ENCODE results near the gene ACOXL.

Gene ACOXL

DNA sequence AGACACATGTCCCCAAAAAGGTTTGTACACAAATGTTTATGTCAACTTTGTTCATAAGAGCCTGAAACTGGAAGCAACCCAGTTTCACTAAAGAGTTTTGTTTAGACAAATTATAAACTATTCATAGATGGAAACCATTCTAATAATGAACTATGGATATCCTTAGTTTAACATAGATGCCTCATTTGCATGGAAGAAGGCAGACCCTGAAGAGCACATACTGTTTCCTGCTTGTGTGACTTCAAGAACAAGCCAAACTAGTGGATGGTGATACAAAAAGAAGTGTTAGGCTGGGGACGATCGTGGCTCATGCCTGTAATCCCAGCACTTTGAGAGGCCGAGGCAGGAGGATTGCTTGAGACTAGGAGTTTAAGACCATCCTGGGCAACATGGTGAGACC, 48.1 kb downstream of the ACOXL start:
- no peak overlapping the region for H2AFZ ChIP-seq (ENCODE audit: low read depth, low read length, severe bottlenecking)
- H3F3A ChIP-seq (ENCODE audit: insufficient read depth), result no peaks in the 10 kb centered on the region
- H3K36me3 ChIP-seq (ENCODE audit: low read length), result no peaks in the 10 kb centered on the region
- H3K9ac ChIP-seq (ENCODE audit: low read length), result no peak overlapping the region
- H3K79me2 ChIP-seq (ENCODE audit: insufficient read depth, low read length), result no peaks in the 10 kb centered on the region
- no peaks in the 10 kb centered on the region for H3K9me2 ChIP-seq (replicated peaks; ENCODE audit: insufficient read depth, low read length)
- H3K9me3 ChIP-seq (ENCODE audit: insufficient read depth, low read length), result no peaks in the 10 kb centered on the region
- H3K27me3 ChIP-seq (ENCODE audit: low read length), result no peaks in the 10 kb centered on the region
- no peaks in the 10 kb centered on the region for H4K20me1 ChIP-seq (ENCODE audit: low read depth, low read length)
- H3K4me3 ChIP-seq (ENCODE audit: insufficient read depth, low read length, poor library complexity, severe bottlenecking), result no peak overlapping the region
- H3K27ac ChIP-seq (ENCODE audit: low read depth, low read length), result no peak overlapping the region
- TF ChIP-seq EZH2phosphoT487 (conservative IDR thresholded peaks at IDR 0.05; ENCODE audit: low read length), result no peak
- TF ChIP-seq, protein P1, sequence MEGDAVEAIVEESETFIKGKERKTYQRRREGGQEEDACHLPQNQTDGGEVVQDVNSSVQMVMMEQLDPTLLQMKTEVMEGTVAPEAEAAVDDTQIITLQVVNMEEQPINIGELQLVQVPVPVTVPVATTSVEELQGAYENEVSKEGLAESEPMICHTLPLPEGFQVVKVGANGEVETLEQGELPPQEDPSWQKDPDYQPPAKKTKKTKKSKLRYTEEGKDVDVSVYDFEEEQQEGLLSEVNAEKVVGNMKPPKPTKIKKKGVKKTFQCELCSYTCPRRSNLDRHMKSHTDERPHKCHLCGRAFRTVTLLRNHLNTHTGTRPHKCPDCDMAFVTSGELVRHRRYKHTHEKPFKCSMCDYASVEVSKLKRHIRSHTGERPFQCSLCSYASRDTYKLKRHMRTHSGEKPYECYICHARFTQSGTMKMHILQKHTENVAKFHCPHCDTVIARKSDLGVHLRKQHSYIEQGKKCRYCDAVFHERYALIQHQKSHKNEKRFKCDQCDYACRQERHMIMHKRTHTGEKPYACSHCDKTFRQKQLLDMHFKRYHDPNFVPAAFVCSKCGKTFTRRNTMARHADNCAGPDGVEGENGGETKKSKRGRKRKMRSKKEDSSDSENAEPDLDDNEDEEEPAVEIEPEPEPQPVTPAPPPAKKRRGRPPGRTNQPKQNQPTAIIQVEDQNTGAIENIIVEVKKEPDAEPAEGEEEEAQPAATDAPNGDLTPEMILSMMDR (IDR thresholded peaks at IDR 0.05; ENCODE audit: insufficient read depth, low read length, poor library complexity, severe bottlenecking), result no peak
- no peak overlapping the region for H3K4me2 ChIP-seq (ENCODE audit: low read depth, low read length, poor library complexity, severe bottlenecking)

DNA sequence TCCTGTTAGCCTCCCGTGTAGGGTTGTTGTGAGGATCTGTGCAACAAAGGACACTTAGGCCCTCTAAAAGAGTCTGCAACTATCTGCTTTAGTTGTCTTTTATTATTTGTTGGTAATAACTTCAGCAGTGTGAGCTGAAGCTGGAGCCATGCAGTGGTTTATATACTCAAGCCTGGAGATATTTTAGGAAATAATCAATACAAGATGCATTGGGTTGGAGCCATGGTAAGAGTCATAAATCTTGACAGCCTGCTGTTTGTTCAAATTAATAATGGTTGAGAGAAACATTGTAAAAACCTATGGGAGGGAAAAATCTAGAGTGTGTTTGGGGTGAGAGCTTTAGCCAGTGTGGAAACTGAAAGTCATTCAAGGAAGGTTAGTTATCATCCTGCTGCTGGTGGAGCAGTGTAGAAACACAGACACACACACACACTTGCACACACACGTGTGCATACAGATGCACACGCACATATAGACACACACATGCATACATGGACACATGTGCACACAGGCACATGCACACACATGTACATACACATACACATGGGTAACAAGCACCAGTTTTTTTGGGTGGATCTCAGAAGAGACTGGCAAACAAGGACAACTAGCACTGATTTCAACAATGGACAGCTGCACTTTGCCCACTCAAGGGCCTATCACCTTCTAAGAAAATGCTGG, 51.0 kb downstream of the ACOXL start:
- Histone ChIP-seq H3K79me2 (ENCODE audit: insufficient read depth, low read length) (no peaks in the 10 kb centered on the region), H3F3A (ENCODE audit: insufficient read depth) (no peaks in the 10 kb centered on the region), H4K20me1 (ENCODE audit: low read depth, low read length) (no peaks in the 10 kb centered on the region), H3K9me3 (ENCODE audit: insufficient read depth, low read length) (no peaks in the 10 kb centered on the region), H3K27me3 (ENCODE audit: low read length) (no peaks in the 10 kb centered on the region), H3K27ac (ENCODE audit: low read depth, low read length) (no peak overlapping the region), H2AFZ (ENCODE audit: low read depth, low read length, severe bottlenecking) (no peak overlapping the region), H3K36me3 (ENCODE audit: low read length) (no peaks in the 10 kb centered on the region), H3K9ac (ENCODE audit: low read length) (no peak overlapping the region), H3K4me3 (ENCODE audit: insufficient read depth, low read length, poor library complexity, severe bottlenecking) (no peak overlapping the region), H3K9me2 (replicated peaks; ENCODE audit: insufficient read depth, low read length) (no peaks in the 10 kb centered on the region), H3K4me2 (ENCODE audit: low read depth, low read length, poor library complexity, severe bottlenecking) (no peak overlapping the region)
- TF ChIP-seq EZH2phosphoT487 (conservative IDR thresholded peaks at IDR 0.05; ENCODE audit: low read length), result no peak
- TF ChIP-seq, protein P1 (IDR thresholded peaks at IDR 0.05; ENCODE audit: insufficient read depth, low read length, poor library complexity, severe bottlenecking), result no peak

DNA sequence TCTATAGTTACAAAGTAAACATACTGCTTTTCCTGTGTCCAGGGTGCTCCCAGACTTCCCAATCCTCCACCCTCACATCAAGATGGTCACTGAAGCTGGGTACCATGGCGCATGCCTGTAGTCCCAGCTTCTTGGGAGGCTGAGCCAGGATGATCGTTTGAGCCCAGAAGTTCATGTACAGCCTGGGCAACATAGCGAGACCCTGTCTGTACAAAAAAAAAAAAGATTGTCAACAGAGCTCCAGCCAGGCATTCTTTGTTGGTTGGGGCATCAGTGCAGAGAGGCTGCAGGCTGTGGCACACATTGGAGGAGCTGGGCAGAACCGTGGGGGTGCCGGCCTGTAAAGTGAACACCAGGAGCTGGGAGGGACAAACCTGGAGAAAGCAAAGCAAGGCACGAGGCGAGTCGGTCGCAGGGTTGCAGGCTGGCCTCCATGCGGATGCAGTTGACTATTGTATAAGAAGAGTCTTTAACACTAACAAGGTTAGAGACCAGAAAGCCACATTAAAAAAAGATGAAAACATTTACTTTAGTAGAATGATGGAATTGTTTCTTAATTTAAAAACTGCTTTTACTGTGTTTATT, 51.8 kb downstream of the ACOXL start:
- H3K9me2 ChIP-seq (replicated peaks; ENCODE audit: insufficient read depth, low read length), result no peaks in the 10 kb centered on the region
- no peak overlapping the region for H3K4me2 ChIP-seq (ENCODE audit: low read depth, low read length, poor library complexity, severe bottlenecking)
- H3F3A ChIP-seq (ENCODE audit: insufficient read depth), result no peaks in the 10 kb centered on the region
- no peak overlapping the region for H3K27ac ChIP-seq (ENCODE audit: low read depth, low read length)
- no peak overlapping the region for H3K4me3 ChIP-seq (ENCODE audit: insufficient read depth, low read length, poor library complexity, severe bottlenecking)
- H2AFZ ChIP-seq (ENCODE audit: low read depth, low read length, severe bottlenecking), result no peak overlapping the region
- no peaks in the 10 kb centered on the region for H4K20me1 ChIP-seq (ENCODE audit: low read depth, low read length)
- H3K9me3 ChIP-seq (ENCODE audit: insufficient read depth, low read length), result no peaks in the 10 kb centered on the region
- H3K36me3 ChIP-seq (ENCODE audit: low read length), result no peaks in the 10 kb centered on the region
- H3K79me2 ChIP-seq (ENCODE audit: insufficient read depth, low read length), result no peaks in the 10 kb centered on the region
- no peak for TF ChIP-seq EZH2phosphoT487 (conservative IDR thresholded peaks at IDR 0.05; ENCODE audit: low read length)
- TF ChIP-seq, protein P1 (IDR thresholded peaks at IDR 0.05; ENCODE audit: insufficient read depth, low read length, poor library complexity, severe bottlenecking), result no peak
- no peak overlapping the region for H3K9ac ChIP-seq (ENCODE audit: low read length)
- H3K27me3 ChIP-seq (ENCODE audit: low read length), result no peaks in the 10 kb centered on the region
